ENCODE data around the gene CEP72.

GRCh38 chr5:665956-666711 is 54.0 kb downstream of the CEP72 start:
- TF ChIP-seq CTCF (IDR thresholded peaks at IDR 0.05; ENCODE audit: low read depth, low read length, poor library complexity, severe bottlenecking) (no peak), EZH2phosphoT487 (IDR thresholded peaks at IDR 0.05; ENCODE audit: borderline replicate concordance, low read length) (no peak)
